ENCODE results near the gene OCIAD1.
"Not testable (repeated sequence)": the region's sequence is repeated elsewhere in the genome, so short reads cannot be mapped to it uniquely, and the experiment has no call there.

OCIAD1 gene

DNA sequence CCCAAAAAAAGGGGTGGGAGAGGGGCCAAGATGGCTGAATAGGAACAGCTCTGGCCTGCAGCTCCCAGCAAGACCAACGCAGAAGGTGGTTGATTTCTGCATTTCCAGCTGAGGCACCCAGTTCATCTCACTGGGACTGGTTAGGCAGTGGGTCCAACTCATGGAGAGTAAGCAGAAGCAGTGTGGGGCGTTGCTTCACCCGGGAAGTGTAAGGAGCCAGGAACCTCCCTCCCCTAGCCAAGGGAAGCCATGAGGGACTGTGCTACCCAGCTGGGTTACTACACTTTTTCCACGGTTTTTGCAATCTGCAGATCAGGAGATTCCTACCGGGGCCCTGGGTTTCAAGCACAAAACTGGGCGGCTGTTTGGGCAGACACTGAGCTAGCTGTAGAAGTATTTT, 13.9 kb upstream of the OCIAD1 start:
- DNase-seq = no peak

DNA sequence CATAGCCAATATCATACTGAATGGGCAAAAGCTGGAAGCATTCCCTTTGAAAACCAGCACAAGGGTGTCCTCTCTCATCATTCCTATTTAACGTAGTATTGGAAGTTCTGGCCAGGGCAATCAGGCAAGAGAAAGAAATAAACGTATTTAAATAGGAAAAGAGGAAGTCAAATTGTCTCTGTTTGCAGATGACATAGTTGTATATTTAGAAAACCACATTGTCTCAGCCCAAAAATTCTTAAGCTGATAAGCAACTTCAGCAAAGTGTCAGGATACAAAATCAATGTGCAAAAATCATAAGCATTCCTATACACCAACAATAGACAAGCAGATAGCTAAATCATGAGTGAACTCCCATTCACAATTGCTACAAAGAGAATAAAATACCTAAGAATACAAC, 9.5 kb upstream of the OCIAD1 start:
- DNase-seq = not testable (repeated sequence)

DNA sequence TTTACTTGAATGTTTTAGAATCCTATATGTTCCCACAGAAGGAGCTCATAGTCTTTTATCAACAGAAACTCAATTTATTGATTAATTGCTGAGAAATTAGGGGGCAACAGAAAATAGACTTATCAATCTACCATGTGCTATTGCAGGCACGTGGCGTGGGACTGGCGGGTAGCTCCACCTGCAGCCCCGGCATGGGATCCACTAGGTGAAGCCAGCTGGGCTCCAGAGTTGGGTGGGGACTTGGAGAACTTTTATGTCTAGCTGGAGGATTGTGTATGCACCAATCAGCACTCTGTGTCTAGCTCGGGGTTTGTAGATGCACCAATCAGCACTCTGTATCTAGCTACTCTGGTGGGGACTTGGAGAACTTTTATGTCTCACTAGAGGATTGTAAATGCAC, 3.3 kb upstream of the OCIAD1 start:
- no peak for DNase-seq

DNA sequence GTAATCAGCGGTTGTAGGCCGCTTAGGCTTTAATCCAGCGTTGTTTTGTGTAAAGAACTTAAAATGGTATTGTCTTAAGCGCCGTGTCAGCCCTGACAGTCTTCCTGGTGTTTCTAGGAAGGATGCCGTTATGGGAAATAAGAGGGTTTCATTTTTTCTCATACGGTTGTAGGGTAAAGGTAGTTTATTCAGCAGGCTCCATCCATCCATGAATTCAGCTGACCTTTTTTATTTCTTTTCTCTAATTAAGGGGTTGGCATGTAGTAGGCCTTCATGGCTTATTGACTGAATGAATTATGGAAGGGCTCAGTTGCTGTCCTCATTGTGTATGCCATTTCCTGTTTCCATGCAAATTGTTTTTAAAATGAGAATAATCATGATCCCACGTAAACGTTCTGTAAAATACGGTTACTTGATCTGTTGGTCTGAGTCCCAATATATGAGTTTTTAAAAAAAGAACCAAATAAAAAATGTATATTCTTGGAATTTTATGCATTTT, 693 bp downstream of the OCIAD1 start:
- DNase-seq = no peak

DNA sequence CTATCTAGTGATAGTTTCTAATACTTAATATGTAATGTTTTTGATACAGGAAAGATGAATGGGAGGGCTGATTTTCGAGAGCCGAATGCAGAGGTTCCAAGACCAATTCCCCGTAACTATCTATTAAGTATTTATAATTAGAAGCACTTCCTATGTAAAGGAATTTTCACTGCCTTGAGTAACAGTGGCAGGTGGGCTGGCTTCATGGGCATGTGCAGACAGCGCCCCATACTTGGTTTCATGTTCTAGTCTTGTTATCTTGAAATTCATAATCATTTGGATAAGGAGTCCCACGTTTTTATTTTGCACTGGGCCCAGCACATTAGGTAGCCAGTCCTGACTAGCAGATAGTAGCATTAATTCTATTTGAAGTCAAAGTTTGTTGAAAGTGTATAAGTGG, 1.7 kb downstream of the OCIAD1 start:
- DNase-seq = no peak

DNA sequence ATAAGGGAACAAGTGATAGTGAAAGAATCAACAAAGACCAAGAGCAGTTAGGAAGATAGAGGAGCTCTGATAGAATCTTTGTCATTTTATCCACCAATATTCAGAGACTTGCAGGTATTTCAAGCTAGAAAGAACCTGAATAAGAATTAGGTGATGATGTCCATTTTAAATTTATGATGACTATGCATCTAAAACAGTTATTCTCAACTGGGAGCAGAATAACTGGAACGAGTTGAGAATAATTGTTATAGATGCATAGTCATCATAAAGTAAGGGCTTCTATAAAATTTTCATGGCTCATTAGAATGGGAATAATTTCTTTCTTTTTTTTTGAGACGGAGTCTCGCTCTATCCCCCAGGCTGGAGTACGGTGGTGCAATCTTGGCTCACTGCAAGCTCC, 5.8 kb downstream of the OCIAD1 start:
- DNase-seq = no peak

DNA sequence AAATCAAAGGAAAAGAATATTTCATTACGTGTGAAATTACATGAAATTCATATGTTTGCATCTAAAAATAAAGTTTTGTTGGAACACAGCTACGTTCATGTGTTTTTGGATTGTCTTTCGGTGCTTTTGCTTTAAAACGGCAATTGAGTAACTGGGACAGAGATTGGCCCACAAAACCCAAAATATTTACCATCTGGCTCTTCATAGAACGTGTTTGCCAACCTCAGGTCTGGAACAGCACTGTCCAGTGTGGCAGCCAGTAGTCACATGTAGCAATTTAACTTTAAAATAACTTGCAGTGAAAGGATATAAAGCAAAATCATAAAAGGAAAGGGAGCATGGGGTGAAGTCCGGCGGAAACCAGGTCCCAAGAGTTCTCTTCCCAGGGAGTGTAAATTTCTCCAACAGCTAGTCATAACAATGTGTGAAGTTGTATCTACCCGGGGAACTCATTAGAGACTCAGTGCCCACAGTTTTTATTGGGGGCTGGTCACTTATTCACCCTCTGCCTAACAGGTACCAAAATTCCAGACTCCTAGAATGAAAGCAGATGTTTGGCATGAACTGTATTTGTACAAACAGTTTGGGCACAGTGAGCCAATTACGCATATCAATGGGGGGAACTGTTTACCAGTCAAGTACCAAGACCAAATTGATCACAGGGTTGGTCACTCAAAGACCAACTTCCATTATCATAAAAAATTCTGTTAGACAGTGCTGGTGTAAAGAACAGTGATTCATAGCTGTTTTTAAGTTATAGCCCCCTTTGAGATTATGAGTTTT, 10.3 kb downstream of the OCIAD1 start:
- DNase-seq = no peak

DNA sequence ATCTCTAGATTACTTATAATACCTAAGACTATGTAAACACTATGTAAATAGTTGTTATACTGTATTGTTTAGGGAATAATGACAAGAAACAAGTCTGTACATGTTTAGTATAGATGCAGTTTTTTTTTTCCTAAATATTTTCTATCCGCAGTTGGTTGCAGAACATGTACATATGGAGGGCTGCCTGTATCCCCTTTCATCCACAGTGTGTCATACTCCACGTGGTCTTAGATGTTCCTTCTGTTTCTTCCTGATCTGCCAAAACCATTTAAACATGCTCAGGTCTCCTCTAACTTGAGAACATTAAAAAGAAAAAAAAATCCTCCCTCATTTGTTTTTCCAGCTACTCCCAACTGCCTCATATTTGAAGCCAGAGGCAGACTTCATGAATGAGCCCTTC, 14.0 kb downstream of the OCIAD1 start:
- DNase-seq = no peak

DNA sequence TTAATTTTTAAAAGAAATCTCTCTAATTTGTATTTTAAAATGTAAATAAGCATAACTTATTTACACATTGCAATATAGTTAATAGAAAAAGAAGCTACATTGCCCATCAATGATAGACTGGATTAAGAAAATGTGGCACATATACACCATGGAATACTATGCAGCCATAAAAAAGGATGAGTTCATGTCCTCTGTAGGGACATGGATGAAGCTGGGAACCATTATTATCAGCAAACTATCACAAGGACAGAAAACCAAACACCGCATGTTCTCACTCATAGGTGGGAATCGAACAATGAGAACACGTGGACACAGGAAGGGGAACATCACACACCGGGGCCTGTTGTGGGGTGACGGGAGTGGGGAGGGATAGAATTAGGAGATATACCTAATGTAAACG, 17.9 kb downstream of the OCIAD1 start:
- not testable (repeated sequence) for DNase-seq

DNA sequence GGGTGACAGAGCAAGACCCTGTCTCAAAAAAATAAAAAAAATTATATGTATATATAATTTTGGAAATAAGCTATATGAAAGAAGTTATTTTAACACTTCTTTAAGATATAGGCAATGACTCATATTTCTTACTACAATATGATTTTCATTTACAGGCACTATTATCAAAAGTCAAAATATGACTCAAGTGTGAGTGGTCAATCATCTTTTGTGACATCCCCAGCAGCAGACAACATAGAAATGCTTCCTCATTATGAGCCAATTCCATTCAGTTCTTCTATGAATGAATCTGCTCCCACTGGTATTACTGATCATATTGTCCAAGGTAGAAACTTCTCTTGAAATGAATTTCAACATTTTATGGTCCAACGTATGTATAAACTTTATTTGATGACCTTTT, 20.8 kb downstream of the OCIAD1 start:
- DNase-seq = no peak

DNA sequence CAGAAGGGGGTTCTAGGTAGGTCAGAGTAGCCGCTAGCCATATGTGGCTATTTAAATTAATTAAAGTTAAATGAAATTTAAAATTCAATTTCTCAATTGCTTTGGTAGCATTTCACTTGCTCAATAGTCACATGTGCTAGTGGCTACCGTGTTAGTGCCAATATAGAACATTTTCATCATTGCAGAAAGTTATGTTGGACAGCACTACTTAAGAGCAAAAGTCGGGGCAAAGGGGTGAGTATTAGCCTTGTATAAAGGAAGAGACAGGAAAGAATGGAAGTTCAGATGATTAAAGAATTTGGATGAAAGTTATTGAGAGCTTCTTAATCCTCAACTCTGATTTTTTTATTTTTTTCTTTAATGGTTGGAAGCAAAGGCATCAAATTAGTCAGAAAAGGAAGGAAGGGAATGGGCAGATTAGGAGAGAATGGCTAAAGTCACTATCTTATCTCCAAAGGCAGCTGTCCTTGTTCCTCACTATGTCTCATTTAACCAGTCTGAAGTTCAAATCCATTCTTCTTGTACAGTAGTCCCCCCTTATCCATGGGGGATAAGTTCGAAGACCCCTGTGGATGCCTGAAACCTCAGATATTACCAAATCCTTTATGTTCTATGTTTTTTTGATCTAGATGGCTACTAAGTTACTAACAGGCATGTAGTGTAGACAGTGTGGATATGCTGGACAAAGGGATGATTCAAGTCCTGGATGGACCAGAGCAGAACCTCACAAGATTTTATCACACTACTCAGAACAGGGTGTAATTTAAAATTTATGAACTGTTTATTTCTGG, 22.9 kb downstream of the OCIAD1 start:
- DNase-seq = no peak

DNA sequence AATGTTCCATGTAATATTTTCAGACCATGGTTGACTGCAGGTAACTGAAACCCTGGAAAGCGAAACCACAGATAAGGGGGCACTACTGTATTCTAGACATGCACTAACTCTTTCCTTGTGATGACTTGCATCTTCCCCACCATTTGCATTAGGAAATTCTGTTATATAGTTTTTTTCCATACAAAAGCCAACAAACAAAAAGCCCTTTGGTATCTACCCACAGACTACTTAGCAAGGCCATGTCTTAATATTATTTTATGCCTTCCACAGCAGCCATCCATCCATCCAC, 23.5 kb downstream of the OCIAD1 start:
- DNase-seq = no peak

DNA sequence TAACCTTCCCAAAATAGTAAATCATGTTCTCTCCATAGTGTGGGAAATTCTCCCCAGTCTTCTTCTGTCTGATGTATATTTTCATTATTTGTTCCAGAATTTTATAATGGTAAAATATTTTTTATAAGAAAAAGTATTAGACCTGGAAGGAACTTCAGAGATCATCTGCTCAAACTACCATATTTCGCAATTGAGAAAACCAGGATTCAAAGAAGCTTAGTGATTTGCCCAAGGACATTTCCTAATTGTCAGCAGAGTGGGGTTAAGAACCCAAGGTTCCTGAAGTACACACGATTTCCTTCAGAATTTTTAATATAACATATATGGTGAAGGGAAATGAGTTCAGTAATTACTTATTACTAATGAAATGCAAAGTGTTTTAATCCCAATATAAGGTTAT, 24.1 kb downstream of the OCIAD1 start:
- no peak for DNase-seq

DNA sequence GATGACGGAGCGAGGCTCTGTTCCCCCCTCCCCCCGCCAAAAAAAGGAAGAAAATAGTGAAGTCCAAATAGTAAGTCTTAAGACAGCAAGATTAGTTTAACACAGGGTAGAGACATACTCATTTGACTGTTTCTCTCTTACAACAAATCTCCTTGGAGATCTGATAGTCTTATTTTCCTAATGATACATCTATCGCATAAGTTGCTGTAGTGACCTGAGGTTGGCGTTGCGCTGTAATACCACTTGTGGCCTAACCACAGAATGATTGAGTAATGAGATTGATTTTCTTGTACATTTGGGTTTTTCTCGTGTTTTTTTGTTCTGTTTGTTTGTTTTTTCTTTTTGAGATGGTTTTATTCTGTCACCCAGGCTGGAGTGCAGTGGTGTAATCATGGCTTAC, 27.2 kb downstream of the OCIAD1 start:
- DNase-seq = no peak

DNA sequence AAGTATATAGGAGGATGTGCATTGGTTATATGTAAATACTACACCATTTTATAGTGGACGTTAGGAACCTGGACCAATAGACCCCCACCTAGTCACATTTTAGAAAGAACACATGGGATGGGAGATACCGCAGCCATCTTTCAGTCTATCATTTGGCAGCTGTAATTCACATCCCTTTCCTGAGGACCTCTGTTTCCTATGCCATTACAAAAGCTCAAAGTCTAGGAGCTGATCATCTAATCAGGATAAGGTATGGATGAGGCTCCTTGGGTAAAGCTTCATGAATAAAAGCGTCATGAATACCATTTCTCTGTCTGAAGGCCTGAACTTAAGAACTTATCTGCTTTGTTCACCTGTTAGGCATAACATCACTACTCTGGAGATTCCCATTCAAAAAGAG, 31.1 kb downstream of the OCIAD1 start:
- no peak for DNase-seq

DNA sequence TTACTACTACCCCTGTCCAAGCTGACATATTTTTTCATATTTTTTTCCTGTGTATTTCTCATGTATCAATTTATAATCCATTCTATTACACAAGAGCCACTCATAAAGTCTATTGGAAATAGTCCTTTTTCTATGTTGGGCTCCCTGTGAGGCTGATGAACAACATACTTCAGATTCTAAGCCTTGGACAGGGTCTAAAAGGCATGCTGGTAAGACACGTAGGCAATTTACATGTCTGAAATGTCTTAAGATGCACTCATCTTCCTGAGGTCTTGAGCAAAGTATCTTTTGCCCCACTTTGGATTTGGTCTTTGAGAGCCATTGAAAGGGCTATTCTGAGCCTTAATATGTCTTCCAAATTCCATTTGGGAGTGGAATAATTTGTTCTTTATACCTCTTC, 31.8 kb downstream of the OCIAD1 start:
- no peak for DNase-seq

DNA sequence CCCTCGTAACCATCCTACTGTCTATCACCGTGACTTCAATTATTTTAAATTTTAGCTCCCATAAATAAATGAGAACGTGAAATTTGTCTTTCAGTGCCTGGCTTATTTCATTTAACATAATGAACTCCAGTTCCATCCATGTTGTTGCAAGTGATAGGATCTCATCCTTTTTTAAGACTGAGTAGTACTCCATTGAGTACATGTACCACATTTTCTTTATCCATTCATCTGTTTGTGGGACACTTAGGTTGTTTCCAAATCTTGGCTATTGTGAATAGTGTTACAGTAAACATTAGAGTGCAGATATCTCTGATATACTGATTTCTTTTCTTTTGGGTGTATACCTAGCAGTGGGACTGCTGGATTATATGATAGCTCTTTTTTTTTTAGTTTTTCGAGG, 32.8 kb downstream of the OCIAD1 start:
- no peak for DNase-seq

DNA sequence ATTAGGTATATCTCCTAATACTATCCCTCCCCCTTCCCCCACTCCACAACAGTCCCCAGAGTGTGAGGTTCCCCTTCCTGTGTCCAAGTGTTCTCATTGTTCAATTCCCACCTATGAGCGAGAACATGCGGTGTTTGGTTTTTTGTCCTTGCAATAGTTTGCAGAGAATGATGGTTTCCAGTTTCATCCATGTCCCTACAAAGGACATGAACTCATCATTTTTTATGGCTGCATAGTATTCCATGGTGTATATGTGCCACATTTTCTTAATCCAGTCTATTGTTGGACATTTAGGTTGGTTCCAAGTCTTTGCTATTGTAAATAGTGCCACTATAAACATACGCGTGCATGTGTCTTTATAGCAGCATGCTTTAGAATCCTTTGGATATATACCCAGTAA, 33.8 kb downstream of the OCIAD1 start:
- not testable (repeated sequence) for DNase-seq

DNA sequence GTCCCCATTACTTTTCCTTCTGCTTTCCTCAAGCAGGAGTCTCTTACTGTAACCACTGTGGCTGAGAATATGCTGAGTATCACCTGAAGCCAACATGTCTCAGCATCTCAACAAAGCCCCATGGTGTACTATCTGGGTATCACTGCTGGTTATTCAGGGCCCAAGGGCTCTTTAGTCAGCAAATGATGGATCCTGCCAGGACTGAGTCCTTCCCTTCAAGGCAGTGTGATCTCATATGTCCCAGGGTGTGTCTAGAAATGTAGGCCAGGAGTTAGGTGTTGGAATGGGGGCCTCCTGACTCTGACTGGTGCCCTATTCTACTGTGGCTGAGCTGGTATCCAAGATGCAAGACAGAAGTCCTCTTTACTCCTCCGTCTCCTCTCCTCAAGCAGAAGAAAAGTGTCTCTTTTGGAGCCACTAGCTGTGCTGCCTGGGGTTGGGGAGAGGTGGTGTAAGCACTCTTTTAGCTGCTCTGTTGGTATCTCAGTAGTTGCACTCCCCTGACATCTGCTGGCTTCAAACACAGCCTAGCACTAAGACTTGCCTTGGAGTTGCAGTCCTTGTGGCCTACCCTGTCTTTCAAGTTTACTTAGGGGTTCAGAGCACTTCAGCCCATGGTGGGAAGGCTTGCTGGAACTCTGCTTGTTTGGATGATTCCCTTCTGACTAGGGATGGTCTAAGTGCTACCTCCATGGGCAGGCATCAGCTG, 47.1 kb downstream of the OCIAD1 start:
- DNase-seq = peak in 8 of 56 donors; percentile 1 to 18 (median 4)

DNA sequence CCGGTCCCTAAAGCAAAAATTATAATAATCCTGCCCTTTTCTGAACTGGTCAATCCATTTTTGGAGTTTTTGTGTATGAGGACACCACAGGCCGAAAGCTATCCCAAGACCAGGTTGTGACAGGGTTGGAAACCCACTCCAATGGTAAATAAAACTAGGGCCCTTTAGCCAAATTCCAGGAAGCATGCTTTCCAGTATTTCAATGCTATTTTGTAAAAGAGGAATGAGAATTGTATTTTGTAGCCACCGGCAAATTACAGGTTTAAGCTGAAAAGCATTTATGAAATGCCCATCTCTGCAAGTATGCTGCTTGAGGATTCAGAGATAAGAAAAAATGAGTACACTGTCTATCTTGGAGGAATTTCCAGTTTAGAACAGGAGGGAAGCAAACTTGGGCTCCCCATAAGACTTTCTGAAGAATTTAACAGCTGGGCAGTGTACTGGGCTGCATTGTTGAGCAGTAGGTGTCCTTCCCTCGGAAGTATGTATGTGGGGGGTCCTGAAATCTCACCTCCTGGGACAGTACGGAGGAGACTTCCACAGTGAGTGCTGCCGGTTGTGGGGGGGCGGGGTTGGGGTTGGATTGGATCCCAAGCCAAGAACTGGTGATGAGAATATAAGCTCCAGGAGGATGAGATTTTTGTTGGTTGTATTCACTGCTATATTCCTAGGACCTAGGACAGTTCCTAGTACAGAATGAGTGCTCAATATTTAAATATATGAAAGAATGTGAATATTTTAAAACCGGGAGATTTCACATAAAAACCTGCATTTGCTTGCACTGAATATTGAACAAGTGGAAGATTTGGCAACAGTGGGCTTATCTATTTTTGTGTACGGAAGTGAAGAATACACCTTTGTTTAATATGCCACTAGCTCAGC, 48.9 kb downstream of the OCIAD1 start:
- no peak for DNase-seq

DNA sequence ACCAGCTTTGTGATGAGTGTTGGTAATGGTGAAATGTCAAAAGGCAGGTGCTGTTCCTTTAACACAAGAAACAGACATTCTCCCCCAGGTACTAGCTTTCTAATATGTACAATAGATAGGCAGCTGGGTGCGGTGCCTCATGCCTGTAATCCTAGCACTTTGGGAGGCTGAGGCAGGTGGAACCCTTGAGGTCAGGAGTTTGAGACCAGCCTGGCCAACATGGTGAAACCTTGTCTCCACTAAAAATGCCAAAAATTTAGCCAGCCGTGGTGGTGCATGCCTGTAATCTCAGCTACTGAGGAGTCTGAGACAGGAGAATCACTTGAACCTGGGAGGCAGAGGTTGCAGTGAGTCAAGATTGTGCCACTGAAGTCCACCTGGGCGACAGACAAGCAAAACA, 50.8 kb downstream of the OCIAD1 start:
- not testable (repeated sequence) for DNase-seq

Measured in amygdala (tissue), 56 donors.